Fibroblast of skin of right biceps (primary cell): ENCODE measurements around the gene DPH6.
"Not testable (repeated sequence)": the region's sequence is repeated elsewhere in the genome, so short reads cannot be mapped to it uniquely, and the experiment has no call there.

ENCODE experiments used
- DNase-seq: peaks from one replicate; pipeline ENCODE4 v3.0.0-alpha.2; 2013

DPH6 gene

DNA sequence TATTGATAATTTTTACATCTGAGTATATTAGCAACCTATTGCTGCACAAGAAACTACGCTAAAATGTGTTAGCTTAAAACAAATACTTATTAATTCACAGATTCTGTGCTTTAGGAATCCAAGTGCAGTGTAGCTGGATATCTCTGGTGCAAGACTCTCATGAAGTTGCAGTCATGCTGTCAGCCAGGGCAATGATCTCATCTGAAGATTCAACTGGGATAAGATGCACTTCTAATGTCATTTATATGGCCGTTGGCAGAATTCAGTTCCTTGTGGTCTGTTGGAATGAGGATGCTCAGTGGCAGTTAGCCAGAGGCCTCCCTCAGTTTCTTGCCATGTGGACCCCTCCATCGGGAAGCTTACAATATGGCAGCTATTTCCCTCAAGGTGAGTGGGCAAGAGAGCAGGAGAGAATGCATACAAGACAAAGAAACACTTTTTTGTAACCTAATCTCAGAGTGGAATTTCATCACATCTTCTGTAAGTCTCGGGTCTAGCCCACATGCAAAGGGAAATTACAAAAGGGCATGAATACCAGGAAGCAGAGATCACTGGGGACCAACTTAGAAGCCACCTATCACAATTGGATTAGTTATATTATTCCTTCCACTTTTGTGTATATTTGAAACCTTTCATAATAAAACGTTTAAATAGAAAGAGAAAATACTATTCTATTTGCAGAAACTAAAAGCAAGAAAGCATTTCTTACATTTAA lies 61.6 kb downstream of the DPH6 start:
- DNase-seq = no peak

DNA sequence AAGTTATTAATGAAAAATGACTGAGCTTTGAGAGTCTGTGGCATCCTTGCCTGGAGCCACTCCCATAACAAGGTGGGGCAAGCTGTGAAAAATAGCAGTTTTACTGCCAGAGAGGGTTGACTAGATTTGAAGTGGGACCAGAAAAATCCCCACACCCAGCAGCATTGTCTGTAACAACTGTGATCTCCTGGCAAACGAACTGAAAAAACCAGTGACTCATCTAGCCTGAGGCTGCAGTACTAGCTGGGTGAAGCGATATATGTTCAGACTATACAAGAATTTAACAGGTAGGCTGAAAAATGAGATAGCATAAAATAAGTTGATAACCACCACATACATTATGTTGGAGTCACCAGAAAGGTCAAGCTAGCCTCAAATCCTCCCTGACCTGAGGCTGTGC lies 64.0 kb downstream of the DPH6 start:
- peak; percentile 70 for DNase-seq

DNA sequence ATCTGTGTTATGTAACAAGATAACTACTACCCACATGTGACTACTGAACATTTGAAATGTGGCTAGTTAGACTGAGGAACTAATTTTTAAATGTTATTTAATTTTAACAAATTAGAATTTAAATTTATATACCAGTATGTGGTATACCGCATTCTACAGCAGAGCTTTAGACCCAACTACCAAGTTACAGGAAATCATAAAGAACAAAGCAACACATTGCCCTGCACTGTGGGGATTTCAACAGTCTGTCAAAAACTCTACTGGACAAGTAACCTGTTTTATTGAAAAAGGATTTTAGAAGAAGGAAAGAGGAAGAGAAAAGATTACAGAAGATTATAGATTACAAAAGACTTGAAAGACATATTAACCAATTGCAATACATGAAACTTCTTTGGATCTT lies 64.9 kb downstream of the DPH6 start:
- no peak for DNase-seq

DNA sequence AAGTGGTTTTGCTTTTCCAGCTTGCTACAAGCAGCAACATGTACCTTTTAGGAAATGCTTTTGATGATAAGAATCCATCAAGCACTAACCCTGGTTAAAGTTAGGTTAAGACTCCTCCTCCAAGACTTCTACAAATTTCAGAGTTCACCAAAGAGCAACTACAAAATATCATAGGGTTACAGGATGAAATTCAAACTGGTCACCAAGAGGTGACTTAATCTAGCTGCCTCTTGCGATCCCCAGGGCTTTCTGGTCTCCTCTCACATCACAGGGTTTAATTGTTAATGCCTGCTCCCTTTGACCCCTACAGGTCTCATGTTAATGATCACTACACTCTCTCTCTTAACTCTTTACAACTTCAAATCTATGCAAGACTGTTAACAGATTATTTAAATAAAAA lies 66.5 kb downstream of the DPH6 start:
- DNase-seq = no peak

DNA sequence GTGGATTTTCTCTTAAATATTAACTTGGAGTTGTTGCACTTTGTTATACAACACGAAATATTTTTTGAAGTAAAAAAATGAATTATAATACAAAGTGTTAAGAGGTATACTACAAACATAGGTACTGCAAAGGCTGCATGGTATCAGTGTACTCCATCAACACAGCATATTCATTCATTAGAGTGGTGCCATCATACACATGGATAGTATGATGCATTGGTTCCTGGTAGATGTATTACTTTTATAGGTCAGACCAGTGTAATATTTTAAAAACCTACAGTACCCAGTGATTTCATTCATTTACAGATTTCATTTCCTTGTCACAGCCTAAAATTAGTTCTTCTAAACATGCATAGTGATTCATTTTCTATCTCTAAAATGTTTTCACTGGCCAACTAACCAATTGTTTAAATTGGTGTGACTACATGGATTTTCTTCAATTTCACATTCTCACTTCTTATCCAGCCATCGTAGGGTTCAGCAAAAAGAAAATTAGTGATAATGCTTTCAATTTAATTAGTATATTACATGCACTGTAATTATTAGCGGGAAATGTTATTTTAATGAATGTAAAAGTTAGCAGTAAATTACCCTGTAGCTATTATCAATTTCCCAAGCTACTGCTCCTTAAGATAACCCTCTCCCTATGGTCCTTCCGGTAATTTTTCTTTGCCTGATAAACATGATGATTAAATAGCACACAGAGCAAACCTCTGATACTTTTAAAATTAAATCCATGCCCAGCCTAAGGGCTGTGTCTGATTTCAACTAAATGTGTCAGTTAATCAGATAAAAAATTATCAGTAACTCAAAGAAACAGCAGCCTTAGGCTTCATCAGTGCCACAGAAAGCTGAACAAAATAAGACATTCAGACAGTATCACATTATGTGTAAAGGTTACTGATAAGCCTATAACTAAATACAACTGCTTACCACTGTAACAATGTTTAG lies 68.4 kb downstream of the DPH6 start:
- no peak for DNase-seq

DNA sequence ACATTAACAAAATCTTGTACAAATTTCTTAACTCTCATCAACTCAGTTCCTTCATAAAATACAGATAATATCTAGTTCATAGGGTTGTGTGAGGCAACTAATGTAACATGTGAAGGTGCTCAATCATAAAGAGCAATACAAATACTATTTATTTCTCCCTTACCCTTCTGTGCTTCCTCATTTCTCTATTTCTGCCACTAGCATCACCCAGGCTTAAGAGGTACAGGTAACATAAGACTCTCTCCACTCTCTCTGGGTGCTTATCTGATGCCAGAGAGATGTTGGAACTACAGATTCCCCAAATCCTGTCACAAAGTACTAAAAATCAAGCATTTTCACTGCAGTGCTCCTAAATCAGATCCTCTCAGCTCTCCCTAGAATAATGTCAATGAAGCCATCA lies 74.9 kb downstream of the DPH6 start:
- no peak for DNase-seq

DNA sequence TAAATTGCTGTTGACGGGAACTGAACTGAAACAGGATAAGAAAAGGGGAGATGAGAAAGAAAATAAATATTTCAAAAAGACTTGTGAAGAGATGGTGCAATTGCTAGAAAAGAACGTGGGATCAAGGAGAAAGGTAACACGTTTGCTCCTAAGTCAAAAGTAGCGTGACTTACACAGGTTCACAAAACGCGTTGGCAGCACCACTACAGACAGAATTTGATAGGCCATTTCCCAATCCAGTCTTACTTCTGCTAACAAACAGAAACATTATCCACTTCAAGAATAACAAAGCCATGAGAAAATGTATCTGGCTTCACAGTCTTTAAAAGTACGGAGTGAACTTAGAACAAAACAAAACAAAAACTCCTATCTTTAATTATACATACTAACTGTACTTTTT lies 75.5 kb downstream of the DPH6 start:
- DNase-seq = no peak

DNA sequence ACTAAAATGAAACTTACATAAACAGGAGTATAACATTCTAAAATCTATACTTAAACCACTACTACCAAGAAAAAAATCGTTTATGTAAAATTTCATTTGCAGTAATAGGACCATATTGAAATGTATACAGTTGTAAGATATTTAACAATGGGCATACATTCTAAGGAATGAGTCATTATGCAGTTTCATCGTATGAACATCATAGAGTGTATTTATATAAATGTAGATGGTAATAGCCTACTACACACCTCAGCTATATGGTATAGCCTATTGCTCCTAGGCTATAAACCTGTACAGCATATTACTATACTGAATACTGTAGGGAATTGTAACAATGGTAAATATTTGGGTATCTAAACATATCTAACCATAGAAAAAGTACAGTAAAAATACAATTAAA lies 79.5 kb downstream of the DPH6 start:
- no peak for DNase-seq

DNA sequence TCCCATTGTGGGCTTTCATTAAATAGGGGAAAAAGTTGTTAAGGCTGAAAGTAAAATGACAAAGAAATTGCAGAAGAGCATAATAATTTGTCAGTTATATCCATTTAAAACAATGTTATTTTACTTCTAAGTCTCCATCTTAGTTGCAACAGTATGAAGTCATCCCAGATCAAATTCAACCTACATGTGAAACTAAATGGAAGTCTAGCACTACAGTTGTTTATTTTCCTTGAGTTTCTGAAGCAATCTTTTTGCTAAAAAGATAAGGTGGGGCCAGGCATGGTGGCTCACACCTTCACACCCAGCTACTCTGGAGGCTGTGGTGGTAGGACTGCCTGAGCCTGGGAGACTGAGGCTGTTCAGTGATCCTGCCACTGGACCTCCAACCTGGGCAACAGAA lies 80.2 kb downstream of the DPH6 start:
- DNase-seq = no peak

DNA sequence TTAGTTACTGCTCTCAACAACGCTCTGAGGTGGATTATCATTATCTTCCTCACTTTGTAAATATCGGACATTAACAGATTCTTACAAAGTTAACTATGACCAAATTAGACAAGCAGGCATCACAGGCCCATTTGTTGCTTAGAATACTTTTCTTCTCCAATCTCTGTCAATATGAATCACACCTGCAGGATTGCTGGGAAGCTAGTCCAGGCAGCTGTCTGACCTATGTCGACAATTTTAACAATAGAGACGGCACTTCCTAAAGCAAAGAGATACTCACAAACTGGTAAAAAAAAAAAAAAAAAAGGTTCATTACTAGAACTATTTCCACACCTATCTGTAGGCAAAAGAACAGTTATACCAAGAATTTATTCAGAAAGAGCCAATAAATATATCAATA lies 85.3 kb downstream of the DPH6 start:
- no peak for DNase-seq

DNA sequence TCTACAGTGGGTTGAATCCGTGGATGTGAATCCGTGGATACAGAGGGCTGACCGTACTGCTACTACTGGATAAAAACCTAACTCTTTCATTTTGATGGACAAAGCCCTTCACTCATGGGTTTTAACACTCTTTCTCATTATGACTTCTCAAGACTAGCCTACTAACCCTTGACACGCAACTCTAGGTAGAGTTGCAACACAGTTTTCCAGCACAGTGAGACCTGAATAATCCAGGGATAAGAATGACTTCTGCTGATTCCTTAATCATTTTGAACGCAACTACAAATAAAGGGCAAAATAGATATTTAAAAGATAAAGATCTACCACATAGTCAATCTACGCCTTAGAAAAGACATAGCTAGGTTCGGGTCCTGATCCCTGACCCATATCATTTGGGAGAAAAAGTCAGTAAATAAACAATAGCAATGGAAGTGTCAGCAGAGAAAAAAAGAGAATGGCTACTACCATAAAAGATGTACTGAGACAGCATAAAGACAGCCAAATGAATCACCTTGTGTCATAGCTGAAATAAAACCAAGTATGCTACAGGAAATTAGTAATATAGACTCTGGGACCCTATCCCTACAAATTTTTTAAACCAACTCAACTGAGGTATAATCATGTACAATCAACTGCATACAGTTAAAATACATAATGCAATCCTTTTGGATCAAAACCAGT lies 87.6 kb downstream of the DPH6 start:
- peak; percentile 50 for DNase-seq

DNA sequence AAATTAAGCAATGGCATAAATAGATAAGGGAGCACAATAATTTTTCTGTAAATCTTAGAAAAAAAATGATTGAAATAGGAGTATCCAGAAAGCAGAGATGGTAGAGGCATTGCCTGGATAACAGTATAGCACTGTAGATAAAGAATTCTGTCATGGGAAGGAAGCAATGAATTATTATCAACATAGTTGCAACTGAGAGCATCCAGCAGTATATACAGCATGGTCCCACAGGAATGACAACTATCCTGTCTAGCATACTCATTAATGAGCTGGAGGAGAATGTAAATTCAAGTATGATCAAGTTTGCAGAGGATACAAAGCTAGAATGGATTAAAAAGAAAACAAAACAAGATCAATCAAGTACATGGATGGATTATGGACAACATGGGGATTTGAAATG lies 90.8 kb downstream of the DPH6 start:
- peak; percentile 73 for DNase-seq

DNA sequence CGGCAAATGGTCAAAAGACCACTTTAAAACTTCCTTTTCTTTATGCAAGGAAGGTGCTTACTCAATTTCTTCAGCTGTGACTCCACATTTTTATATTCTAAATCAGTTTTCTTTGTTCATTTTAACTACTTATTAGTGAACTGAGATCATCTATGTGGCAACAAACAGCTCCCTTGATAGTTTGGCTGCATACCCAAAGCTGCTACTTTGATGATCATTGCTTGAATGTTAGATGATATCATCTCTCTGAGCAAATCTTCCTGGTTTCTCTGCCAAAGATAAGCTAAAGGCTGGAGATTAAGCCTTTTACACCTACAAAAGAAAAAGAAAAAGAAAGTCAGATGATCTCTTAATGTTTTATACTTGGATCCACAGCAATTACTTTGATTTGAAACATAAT lies 95.5 kb downstream of the DPH6 start:
- DNase-seq = peak; percentile 79

DNA sequence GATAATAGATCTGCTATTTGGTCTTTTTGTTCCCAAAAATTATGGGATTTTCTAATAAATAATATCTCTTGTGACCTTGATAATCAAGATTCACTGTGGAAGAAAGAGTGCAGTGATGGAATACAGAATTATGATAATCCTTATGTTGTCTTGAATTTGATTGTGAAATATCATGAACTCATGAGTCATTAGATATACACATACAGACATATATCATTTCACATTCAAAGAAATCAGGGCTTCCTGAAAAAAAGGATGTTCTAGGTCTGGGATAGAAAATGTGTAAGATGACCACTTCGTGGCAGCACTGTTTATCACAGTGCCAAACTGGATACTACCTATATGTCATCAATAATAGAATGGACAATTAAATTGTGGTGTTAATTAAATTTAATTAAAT lies 97.7 kb downstream of the DPH6 start:
- DNase-seq = peak; percentile 58

DNA sequence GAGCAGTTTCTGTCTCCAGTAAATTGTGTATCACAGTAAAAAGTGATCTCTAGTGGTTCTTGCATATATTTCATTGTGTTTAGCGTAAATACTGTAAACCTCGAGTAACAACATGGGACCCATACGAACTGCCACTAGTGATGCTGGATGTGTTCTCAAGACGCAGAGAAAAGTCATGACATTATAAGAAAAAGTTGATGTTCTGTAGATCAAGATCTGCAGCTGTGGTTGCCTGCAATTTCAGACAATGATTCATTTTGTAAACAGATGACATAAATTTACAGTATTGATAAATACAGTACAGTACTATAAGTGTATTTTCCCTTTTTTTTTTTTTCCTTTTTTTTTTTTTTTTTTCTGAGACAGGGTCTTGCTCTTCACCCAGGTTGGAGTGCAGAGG lies 100.1 kb downstream of the DPH6 start:
- peak; percentile 48 for DNase-seq

DNA sequence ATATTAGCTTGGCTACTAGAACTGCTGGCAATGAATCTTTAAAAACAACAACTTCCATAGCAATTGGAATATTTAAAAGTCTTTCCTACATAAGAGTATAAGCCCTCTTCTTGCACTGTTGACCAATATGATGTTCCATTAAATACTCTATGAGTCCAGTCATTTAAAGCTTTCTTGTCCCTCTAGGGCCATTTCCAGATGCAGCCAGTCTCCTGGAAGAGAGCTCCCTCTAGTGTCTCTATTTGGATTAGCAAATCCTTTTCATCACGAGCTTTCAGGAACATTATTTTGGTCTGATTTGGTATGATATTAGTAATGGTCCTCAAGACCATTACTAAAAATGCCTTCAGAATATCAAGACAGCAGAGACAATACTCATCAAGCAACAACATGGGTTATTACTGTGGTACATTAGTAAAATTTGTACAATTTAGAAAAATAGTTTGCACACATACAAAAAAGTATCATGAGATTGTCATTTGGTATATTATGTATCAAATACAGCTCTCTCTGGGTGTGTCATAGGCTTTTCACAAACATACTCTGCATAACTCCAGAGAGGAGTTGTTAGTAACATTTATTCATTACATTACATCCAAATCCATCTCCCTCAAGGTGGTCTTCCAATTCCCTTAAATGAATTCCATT lies 101.3 kb downstream of the DPH6 start:
- peak; percentile 62 for DNase-seq

DNA sequence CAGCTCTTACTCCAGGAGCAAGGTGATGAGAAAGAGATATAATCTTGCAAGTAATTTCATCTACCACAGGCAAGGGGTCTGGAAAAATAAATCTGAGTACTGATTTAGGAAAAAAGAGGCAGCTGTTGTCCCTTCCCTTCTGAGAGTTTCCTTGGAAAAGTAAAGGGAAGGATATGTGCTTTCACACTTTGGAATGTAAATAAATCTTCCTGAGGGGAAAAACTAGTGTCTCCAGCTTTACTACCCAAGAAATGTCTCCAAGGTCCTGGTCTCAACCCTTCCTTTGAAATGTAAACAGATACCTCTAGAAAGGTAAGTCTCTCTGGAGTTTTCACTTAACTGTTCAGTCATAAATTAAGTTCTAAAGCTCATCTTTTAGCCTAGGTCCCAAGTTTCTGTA lies 102.6 kb downstream of the DPH6 start:
- DNase-seq = peak; percentile 22

DNA sequence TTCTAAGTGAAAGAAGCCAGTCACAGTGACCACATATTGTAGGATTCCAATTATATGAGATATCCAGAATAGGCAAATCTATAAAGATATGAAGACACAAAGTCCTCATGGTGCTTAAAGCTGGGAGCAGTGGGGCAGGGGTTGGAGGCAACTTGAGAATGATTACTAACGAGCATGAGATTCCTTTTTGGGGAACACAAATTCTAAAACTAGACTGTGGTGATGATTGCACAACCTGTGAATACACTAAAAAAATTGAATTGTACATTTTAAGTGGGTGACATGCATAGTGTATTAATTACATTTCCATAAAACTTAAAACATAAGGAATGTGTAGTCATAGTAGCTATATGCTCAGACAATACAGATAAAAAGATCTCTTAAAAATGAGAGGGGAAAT lies 103.2 kb downstream of the DPH6 start:
- peak; percentile 68 for DNase-seq

DNA sequence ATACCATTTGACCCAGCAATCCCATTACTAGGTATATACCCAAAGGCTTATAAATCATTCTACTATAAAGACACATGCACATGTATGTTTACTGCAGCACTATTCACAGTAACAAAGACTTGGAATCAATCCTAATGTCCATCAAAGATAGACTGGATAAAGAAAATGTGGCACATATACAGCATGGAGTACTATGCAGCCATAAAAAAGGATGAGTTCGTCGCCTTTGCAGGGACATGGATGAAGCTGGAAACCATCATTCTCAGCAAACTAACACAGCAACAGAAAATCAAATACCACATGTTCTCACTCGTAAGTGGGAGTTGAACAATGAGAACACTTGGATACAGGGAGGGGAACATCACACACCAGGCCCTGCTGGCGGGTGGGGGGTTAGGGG lies 104.7 kb downstream of the DPH6 start:
- not testable (repeated sequence) for DNase-seq

DNA sequence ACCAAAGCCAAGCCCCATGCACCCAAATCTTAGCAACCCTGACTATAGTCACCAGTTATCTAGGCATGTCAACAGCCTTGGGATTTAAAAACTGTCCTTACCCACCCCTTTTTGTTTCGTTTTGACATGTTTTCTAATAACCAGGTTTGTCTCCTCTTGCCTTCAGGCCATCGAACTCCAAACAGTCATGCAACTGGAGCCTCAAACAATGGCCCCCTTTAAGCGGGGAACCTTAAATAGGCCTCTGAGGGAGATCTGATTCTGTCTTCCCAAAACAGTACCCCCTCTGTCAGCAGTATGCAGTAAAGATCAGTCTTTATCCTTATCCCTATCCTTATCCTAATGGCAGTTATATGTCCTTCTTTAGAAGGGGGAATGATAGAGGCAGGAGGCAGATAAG lies 105.7 kb downstream of the DPH6 start:
- DNase-seq = no peak

DNA sequence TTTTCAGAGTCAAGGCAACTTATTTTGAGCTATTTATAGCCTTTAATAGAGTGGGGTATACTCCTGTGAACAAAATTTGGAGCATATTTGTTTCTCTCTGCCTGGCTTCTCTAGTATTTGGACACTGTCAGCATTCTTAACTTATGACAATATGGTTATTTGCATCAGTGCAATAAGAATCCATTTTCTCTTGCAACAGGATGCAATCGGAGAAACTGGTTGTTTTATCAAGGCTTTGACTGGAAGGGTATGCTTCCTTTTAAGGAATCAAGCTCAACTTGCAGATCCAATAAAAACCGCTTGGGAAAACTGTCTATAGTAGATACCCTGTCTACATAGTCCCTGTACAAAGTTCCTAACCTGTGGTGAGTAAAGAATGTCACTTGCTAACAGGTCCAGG lies 106.7 kb downstream of the DPH6 start:
- DNase-seq = peak; percentile 95

DNA sequence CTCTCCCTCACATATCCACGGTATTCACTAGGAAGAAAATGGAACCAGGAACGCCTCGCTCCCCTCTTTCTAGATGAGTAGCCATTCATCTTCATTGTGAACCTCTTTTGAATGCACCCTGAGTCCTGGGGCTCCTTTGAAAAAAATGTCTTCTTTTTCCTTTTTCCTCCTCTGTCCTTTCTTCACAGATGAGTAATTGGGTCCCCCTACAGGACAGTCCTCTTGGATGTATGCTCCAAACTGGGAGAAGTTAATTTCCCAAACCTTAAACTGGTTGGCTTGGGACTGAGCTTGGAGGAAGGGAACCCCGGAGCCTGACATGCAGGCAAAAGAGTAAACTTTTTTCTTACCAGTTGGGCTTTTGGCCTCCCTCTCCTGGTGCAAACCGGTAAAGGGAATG lies 108.8 kb downstream of the DPH6 start:
- DNase-seq = peak; percentile 59

DNA sequence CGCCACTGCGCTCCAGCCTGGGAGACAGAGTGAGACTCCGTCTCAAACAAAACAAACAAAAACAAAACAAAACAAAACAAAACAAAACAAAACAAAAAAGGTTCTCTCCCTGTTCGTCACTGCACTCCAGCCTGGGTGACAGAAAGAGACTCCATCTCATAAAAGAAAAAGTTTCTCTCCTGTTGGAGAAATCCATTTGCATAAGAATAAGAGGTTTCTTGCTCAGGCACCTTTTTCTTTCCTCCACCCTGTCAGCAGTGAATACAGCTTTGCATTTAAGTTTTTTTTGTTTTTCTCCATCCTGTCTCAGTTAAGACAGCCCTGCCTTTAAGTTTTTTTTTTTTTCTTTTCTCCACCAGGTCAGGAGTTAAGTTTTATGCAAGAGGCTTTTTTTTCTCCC lies 109.5 kb downstream of the DPH6 start:
- DNase-seq = no peak
